ENCODE results near the gene ADAMTSL4.

- TF ChIP-seq CTCF (IDR thresholded peaks at IDR 0.05) (no peak), POLR2A (IDR thresholded peaks at IDR 0.05) (no peak), EP300 (IDR thresholded peaks at IDR 0.05) (no peak)
These were observed 19.4 kb downstream of the ADAMTSL4 start for GRCh38 chr1:150568594-150568966.
